HUDEP-2 (cell line): ENCODE results near the gene DPP9.
"Not testable (repeated sequence)": the region's sequence is repeated elsewhere in the genome, so short reads cannot be mapped to it uniquely, and the experiment has no call there.

Experiments used
- DNase-seq, 76 experiments: peaks; one replicate each; lab custom pipeline; 2025; ENCODE audit not compliant: unreplicated experiment in 76 of 76; lab: John Stamatoyannopoulos, UW

Gene DPP9

GRCh38 chr19:4692251-4693077 lies 31.2 kb downstream of the DPP9 start:
- no peak for DNase-seq

- no peak for DNase-seq
These were observed 32.3 kb downstream of the DPP9 start for GRCh38 chr19:4691373-4691772.

GRCh38 chr19:4690361-4690760 lies 33.3 kb downstream of the DPP9 start:
- no peak for DNase-seq

GRCh38 chr19:4689403-4689802 lies 34.2 kb downstream of the DPP9 start:
- no peak for DNase-seq

- no peak for DNase-seq
These were observed 35.1 kb downstream of the DPP9 start for GRCh38 chr19:4688587-4688986.

DNA sequence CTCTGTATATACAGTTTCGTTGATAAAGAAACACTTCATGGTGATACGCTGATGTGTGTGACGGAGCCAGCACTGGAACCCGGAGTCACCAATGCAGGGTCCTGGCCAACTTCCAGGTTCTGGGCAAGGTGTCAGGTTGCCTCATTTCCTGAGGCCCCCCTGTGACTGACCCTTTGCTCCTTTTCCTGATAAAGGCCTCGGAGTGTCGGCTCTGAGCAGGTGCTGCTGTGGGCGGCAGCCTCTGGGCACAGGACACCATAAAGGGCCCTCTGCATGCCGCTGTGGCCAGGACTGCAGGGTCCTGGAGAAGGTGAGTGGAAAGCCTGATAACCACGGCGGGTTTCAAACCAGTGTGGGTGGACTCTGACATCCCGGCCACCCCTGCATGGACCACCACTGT lies 36.2 kb downstream of the DPP9 start:
- no peak for DNase-seq

- no peak for DNase-seq
These were observed 36.9 kb downstream of the DPP9 start for GRCh38 chr19:4686700-4687099.

DNA sequence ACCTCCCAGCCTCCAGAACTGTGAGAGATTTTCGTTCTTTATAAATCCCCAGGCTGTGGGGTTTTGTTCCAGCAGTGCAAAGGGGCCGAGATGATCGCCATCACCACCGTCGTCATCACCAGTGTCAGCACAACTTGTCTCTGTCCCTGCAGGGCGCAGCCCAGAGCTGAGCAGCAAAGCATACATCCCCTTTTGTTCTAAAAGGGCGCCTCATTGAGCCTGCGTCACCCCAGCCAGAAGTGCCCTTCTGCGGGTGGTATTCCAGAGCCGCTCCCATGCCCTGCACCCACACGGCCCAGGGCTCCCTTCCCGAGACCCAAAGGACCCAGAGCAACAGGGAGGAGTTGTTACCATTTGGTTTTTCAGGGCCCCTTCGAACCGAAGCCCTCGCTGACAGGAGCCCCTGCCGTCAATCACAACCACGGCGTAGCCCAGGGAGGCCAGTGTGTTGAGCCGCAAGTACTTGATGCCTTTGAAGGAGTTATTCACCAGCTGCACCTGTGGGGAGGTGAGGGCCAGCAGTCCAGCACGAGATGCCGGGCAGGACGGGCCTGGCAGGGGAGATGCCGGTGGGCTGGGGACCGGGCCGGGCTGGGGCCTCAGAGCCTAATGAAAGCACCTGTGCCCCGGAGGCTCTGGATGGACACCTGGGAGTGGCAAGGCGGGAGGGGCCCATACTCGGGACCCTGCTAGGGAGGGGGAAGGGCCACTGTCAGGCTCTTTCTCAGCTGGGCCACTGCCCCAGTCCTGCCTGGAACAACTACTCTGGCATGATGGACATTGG lies 39.1 kb downstream of the DPP9 start:
- DNase-seq, result no peak

DNA sequence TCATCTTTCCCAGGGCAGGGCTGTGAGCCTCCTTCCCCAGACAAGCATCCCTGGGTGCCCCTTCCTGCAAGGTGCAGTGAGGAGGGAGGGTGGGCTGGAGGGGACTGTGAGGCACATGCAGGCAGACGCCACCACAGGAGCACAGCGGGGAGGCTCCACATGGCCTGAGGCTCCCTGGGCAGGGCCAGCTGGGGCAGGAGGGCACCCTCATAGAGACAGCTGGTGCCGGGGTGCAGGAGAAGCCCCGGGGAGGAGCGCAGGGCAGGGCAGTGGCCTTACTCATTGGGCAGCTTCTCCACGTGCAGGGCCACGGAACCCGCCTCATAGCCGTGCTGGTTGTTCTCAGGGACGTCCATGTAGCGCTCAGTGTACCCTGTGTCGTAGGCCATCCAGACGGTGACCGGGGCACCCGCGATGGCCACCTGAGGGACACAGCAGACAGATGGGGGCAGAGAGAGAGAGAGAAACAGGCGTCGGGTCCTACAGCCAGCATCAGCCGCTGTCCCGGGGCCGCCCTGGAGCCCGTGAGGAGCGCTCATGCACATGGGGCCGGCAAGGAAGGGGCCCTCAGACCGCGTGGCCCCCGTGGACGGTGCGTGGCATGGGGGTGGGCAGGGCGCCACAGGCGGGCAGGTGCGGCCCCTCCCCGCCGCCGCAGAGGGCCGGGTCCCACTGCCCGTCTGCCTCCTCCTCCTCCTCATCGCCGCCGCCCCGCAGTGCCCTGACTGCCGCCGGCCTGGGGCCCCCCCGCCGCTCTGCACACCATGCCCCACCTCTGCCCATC lies 41.0 kb downstream of the DPP9 start:
- DNase-seq, result no peak

DNA sequence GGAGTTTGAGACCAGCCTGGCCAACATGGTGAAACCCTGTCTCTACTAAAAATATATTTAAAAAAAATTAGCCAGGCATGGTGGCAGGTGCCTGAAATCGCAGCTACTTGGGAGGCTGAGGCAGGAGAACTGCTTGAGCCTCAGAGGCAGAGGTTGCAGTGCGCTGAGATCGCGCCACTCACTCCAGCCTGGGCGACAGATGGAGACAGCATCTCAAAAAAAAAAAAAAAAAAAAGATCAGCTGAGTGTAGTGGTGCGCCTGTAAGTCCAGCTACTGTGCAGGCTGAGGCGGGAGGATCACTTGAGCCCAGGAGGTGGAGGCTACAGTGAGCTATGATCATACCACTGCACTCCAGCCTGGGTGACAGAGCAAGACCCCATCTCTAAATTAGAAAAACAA lies 43.6 kb downstream of the DPP9 start:
- DNase-seq, result not testable (repeated sequence)

- peak in 61 of 76 experiments; percentile 8 to 85 (median 59) for DNase-seq
These were observed 44.5 kb downstream of the DPP9 start for GRCh38 chr19:4678881-4679790.

GRCh38 chr19:4676955-4677731 lies 46.5 kb downstream of the DPP9 start:
- peak in 46 of 76 experiments; percentile 6 to 76 (median 39) for DNase-seq

DNA sequence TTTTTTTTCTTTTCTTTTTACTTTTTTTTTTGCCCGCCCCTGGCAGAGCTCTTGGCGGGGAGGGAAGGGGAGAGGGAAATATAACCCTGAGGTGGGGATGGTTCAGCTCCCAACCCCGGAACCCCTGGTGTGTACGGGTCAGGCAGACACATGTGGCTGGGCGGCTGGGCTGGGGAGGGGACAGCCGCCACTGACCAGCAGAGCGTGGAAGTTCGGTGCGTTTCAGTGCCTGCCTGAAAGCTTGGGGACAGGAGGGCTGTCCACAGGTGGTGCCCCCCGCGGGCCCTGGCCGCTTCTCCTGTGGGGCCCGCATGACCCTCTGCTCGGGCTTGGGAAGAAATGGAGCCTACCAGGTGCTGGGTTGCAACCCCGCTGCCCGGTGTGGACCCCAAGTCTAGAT lies 48.3 kb downstream of the DPP9 start:
- no peak for DNase-seq

DNA sequence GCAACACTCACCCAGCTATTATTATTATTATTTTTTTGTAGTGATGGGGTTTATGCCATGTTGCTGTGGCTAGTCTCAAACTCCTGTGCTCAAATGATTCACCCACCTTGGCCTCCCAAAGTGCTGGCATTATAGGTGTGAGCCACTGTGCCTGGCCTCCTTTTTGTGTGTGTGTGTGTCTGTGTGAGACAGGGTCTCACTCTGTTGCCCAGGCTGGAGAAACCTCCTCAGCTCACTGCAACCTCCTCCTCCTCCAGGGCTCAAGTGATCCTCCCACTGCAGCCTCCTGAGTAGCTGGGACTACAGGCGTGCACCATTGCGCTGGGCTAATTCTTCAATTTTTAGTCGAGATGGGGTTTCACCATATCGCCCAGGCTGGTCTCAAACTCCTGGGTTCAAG lies 49.9 kb downstream of the DPP9 start:
- DNase-seq, result no peak

DNA sequence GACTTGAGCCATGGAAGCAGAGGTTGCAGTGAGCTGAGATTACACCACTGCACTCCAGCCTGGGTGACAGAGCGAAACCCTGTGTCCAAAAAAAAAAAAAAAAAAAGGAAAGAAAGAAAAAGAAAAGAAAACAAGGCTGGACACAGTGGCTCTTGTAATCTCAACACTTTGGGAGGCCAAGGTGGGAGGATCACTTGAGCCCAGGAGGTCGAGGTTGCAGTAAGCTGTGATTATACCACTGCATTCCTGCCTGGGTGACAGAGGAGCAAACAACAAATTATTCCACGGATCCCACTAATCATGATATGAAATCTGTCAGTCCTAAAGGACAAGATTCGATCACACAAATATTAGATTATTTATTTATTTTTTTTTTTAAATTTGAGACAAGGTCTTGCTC lies 50.4 kb downstream of the DPP9 start:
- no peak for DNase-seq

- DNase-seq, result no peak
These were observed 52.3 kb downstream of the DPP9 start for GRCh38 chr19:4671185-4671851.

DNA sequence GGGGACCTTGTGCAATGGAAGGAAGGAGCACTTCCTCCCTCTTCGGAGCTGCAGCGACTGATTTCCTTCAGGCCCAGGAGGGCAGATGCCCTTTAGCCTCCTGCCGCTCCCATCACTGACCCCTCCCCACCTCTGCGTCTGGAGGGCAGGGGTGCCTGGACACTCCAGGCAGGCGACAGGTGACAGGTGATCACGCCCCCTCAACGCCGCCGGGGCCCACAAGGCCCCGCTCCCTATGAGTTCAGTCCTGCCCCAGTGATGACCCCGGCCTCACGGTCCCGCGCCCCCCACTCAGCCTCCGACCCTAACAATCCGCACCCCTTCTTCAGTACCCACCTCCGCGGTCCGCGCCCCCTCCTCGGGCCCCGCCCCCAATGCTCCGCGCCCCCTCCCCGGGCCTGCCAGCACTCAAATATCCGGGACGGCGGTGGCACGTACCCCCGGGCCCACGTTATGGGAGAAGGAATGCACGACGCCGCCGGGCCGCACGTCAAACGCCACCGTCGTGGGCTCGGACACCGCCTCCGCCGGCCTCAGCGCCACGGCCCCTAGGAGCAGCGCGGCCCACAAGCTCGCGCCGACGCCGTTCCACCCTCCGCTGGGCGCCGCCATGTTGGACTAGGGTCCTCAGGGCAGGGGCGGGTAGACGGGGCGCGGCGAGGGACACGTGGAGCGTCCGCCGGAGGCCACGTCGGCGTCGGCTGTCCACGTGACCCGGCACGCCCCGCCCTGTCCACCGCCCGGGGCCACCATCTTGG lies 53.7 kb downstream of the DPP9 start, which contains the start of gene MYDGF:
MYDGF (minus strand) TSS at position 620 of the 758 bp plus-strand sequence; CDS start at position 612, 8 bp downstream.
- peak in 73 of 76 experiments; percentile 53 to 98 (median 91) for DNase-seq

GRCh38 chr19:4664642-4665041 lies 59.0 kb downstream of the DPP9 start:
- DNase-seq, result no peak
